CD4-positive, alpha-beta T cell treated with Interferon gamma for 1 hour (primary cell): Measurements from ENCODE around the gene TIGD3.

Experiments used
- DNase-seq: peaks from one replicate; pipeline ENCODE4 v3.0.0-alpha.2; 2020

The TIGD3 gene

GRCh38 chr11:65354265-65355012 is at the start of gene TIGD3:
Gene TIGD3, plus strand, starts transcription at chr11:65354751. Its CDS starts 1,058 bp downstream, at chr11:65355809.
- DNase-seq, result peak; percentile 96

- DNase-seq, result no peak
Observed at GRCh38 chr11:65305501-65306268, 48.9 kb upstream of the TIGD3 start.

- no peak for DNase-seq
Observed at GRCh38 chr11:65307298-65308229, 47.0 kb upstream of the TIGD3 start.

GRCh38 chr11:65308281-65308891 is 46.2 kb upstream of the TIGD3 start:
- DNase-seq, result peak; percentile 67

GRCh38 chr11:65309006-65309405 is 45.5 kb upstream of the TIGD3 start:
- peak; percentile 34 for DNase-seq

GRCh38 chr11:65310215-65310614 is 44.3 kb upstream of the TIGD3 start:
- DNase-seq, result no peak

- DNase-seq, result no peak
Observed at GRCh38 chr11:65310736-65311135, 43.8 kb upstream of the TIGD3 start.

- DNase-seq, result no peak
Observed at GRCh38 chr11:65311170-65311678, 43.3 kb upstream of the TIGD3 start.

GRCh38 chr11:65314501-65315203 is 39.9 kb upstream of the TIGD3 start, which contains the start of gene CDC42EP2:
Gene CDC42EP2, plus strand, starts transcription at chr11:65314866. Its CDS starts 6,033 bp downstream, at chr11:65320899.
- peak; percentile 69 for DNase-seq

- peak; percentile 72 for DNase-seq
Observed at GRCh38 chr11:65315204-65315865, 39.2 kb upstream of the TIGD3 start.

- no peak for DNase-seq
Observed at GRCh38 chr11:65315866-65316226, 38.7 kb upstream of the TIGD3 start.

- no peak for DNase-seq
Observed at GRCh38 chr11:65316227-65317024, 38.1 kb upstream of the TIGD3 start.

GRCh38 chr11:65317025-65317786 is 37.3 kb upstream of the TIGD3 start:
- DNase-seq, result no peak

GRCh38 chr11:65320386-65321075 is 34.0 kb upstream of the TIGD3 start:
- no peak for DNase-seq

GRCh38 chr11:65321076-65321475 is 33.5 kb upstream of the TIGD3 start:
- no peak for DNase-seq

GRCh38 chr11:65321828-65322485 is 32.6 kb upstream of the TIGD3 start:
- DNase-seq, result no peak

- DNase-seq, result no peak
Observed at GRCh38 chr11:65323813-65324212, 30.7 kb upstream of the TIGD3 start.

- DNase-seq, result no peak
Observed at GRCh38 chr11:65325435-65325834, 29.1 kb upstream of the TIGD3 start.
